LoVo (cell line): ENCODE data around the gene OR51B2.
"Not testable (repeated sequence)": the region's sequence is repeated elsewhere in the genome, so short reads cannot be mapped to it uniquely, and the experiment has no call there.

Experiments used
- DNase-seq: peaks from one replicate; pipeline ENCODE4 v3.0.0-alpha.2; 2016; ENCODE audit warnings: low spot score

OR51B2 gene

DNA sequence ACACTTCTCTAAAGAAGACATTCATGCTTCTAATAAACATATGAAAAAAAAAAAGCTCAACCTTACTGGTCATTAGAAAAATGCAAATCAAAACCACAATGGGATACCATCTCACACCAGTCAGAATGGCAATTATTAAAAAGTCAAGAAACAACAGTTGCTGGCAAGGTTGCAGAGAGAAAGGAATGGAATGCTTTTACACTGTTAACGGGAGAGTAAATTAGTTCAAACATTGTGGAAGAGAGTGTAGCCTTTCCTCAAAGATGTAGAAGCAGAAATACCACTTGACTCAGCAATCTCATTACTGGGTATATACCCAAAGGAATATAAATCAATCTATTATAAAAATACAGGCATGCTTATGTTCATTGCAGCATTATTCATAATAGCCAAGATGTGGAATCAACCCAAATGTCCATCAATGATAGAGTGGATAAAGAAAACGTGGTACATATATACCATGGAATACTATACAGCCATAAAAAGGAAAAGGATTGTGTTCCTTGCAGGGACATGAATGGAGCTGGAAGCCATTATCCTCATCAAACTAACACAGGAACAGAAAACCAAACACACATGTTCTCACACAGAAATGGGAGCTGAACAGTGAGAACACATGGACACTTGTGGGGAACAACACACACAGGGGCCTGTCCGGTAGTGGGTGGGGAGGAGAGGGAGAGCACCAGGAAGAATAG is 10.6 kb downstream of the OR51B2 start:
- not testable (repeated sequence) for DNase-seq

DNA sequence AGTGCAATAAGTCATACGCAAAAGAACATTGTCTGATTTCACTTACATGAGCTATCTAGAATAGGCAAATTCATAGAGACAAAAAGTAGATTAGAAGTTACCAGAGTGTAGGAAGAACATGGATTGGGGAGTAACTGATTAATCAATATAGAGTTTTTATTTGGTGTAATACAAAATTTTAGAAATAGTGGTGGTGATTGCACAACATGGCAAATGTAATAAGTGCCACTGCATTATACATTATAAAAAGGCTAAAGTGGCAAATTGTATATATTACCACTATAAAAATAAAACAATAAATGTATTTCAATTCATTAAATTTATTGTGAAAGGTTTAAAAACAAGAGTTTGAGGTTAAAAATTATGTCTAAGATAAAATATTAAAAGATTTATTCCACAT is 13.7 kb downstream of the OR51B2 start:
- no peak for DNase-seq

DNA sequence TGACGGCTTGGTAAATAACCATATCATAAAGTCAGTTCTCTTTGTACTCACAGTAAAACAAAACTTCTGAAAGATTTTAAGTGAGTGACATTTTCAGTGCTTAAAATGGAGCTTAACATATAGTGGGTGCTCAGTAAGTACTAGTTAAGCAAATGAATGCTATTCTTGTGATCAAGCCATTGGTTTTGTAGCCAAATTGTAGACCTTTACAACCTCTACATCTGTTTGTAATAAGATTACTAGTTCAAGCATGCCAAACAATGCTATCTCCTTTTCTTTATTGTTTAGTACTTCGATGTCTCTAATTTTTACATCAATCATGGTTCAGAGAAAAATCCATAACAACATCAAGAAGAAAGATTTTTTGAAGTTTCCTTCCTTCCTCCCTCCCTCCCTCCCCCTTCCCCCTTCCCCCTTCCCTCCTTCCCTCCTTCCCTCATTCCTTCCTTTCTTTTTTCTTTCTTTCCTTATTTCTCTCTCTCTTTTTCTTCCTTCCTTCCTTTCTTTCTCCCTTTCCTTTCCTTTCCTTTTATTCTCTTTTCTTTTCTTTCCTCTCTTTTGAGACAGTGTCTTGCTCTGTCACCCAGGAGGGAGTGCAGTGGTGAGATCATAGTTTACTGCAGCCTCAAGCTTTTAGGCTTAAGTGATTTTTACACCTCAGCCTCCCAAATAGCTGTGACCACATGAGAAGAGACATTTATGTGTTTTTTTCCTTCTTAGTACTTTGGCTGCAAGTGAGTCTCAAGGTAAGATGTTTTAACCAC is 16.7 kb downstream of the OR51B2 start:
- DNase-seq = no peak

DNA sequence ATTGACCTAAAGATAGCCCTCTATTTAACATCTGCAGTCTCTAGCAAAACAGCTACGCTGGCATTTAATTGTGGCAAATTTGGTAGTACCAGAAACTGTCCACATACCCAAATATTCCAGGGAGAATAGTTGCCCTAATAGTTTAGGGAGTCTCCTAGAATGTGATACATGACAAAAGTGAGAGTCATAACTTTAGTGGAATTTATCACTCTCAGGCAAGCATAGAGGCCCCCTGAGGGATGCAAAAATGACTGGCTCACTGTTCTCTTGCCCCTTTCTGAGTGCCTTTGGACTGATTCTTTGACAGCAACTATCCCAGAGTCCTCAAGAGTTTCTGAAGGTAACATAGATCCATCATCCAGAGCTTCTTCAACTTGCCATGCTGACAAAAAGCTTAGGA is 20.1 kb downstream of the OR51B2 start:
- no peak for DNase-seq

DNA sequence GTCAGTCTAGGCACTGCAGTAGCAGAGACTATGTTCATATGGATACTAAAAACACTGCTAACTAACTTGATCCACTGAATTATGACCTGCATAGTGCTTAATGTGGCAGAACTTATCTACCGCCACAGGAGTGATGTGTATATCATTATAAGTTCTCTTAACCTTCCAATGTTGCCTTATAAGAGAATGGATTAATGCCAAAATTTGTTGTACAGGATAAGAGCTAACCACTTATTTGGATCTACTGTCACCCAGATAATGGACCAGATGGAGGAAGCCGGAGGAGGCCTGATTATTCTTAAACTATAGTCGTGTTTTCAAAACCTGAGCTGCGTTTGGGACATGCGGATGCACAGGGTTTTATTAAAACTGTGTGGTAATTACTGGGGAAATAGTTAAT is 20.5 kb downstream of the OR51B2 start:
- DNase-seq = no peak

DNA sequence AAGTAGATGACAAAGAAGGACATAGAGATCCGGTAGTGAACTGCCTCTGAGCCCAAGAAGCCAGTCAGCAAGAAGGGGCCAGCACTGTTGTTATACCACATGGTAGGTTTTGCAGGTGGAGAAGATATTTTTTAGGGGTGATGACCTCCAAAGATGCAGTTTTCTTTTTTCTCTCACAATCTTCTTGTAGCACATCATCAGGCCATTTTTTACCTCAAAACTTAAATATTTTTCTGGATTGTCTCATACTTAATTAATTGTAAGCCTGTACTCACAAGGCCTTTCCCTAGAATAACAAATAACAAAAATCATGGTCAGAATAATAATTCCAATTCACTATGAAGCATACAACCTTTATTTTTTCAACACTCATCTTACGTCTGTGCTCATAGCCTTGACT is 22.3 kb downstream of the OR51B2 start, which contains the start of gene OR51B4:
Gene OR51B4 (minus strand): TSS at position 101 of the 400 bp plus-strand sequence. CDS start 0 bp downstream, at position 101.
- DNase-seq = no peak

DNA sequence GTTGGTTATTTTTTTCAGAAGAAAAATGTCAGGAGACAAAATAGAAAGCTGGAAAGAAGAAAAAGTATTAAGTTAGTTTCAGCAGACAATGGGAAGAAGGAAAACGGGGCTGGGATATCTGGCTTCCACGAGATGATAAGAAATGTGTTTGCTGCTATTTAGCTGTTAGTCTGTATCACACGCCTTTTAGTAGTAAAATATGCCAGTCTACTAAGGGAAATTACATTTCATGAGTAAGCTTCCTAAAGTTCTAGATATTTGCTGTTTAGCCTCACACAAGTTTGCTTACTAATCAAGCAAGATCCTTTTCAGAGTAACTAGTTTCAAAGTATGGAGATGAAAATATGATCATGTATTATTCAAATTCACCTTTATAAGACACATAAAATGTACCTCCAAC is 23.8 kb downstream of the OR51B2 start:
- DNase-seq = no peak

DNA sequence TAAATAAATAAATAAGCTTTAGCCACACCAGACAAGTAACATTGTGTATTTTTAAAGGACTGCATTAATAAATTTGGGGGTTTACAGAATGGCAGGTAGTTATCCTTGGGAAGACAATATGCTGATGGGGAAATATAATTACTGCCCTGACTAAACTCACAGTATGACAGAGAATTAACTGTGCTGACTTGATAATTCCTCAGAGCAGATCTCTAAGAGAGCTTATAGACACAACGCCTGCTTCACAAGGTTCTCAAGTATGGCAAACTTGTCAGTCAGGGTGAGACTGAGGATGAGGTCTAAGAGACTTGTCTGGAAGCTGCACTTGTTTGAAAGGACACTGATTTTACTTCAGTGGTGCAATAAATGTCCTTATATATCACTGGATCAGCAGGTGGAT is 25.6 kb downstream of the OR51B2 start:
- no peak for DNase-seq

DNA sequence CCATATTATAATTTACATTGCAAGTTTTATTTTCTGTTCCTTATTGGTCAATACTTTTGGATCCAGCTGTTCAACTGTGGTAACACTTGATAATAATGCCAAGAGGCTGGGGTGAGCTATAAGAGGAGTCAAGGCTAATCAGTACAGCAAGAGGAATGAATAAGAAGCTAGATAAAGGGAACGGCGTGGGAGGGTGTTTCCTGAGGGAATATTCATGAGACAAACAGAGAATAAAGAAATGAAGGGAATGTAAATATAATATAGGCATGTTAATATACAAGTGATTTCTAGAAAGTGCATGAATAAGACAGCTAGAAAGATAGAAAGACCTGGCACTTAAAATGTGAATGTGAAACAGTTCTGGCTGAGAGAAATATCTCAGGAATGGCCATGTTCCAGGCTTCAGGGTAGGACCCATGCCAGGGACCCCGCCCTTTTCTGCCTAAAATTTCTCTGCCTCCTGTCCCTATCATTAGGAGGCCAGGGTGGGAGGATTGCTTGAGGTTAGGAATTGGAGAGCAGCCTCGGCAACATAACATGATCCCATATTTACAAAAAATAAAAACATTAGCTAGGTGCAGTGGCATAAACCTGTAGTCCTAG is 26.3 kb downstream of the OR51B2 start:
- no peak for DNase-seq

DNA sequence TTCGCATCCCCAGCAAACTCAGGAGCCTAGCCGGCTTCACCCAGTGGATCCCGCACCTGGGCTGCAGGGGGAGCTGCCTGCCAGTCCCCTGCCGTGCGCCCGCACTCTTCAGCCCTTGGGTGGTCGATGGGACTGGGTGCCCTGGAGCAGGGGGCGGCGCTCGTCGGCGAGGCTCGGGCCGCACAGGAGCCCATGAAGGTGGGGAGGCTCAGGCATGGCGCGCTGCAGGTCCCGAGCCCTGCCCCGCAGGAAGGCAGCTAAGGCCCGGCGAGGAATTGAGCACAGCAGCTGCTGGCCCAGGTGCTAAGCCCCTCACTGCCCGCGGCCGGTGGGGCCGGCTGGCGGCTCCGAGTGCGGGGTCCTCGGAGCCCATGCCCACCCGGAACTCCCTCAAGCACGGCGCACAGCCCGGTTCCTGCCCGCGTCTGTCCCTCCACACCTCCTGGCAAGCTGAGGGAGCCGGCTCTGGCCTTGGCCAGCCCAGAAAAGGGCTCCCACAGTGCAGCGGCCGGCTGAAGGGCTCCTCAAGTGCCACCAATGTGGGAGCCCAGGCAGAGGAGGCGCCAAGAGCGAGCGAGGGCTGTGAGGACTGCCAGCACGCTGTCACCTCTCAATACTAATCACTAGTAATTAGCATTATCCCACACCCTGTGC is 29.6 kb downstream of the OR51B2 start:
- not testable (repeated sequence) for DNase-seq

DNA sequence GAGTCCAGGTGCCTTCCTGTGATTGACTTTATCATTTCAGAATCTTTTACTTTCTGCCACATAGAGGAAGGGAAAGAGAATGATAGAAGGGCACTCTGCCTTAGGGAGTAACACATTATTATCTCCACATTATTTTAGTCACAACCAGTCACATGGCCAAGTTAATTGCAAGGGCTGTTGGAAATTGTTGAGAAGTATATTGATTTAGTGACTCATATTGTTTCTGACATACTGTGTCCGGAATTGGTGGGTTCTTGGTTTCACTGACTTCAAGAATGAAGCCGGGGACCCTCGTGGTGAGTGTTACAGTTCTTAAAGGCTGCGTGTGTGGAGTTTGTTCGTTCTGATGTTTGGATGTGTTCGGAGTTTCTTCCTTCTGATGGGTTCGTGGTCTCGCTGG is 31.1 kb downstream of the OR51B2 start:
- no peak for DNase-seq

DNA sequence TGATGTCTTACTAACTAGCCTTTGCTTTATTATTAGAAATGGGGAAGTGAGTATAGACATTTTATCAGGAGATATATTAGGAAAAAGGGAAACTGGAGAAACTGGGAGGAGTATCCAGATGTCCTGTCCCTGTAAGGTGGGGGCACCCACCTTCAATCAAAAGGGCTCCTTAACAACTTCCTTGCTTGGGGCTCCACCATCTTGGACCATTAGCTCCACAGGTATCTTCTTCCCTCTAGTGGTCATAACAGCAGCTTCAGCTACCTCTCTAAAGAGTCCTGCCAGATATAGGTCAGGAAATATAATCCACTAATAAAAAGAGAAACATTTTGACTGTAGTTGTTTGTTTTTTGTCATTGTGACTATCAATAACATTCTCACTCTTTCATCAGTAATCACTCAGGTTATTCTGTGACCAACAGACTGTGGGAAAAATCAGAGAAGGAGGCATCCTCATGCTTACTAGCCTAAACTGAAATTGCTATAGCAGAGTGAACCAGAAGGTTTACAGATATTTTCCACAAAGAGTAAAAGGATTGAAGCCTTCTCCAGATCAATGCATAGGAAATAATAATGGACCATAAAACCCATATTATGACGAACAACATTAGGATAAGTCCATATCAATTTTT is 32.8 kb downstream of the OR51B2 start:
- peak; percentile 41 for DNase-seq

DNA sequence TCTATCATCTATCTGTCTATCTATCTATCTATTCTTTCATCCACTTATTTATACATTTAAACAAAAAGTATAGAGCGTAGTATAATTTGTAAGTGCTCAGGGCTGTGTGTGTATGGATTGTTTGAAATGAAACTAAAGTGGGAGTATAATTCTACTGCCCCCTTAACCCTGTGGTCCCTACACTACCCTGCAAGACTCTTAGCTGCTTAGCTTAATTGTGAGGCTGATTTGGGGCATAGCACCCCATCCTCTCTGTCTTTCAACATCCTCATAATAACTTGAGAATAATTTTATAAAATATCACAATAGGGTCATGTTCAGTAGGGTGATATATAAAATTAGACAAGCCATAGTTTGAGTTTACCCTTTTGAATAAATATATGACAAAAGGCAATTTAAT is 34.0 kb downstream of the OR51B2 start:
- no peak for DNase-seq

DNA sequence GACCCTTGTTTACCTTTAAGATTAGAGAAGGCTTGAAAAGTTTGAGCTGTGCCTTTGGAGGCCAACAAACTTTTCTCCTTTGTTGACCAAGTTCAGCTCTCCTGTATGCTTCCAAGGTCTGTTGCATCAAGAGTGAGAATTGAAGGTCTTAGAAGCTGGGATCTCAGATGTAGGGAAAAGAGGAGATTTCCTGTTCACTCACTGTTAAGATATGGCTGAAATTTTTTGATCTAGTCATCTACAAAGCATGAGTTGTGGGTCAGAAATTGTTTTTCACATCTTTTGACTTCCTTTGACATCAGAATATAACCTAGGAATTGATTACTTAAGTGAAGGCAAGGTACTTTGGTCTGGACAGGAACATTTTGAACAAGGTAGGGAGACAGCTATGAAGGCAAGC is 34.4 kb downstream of the OR51B2 start:
- no peak for DNase-seq

DNA sequence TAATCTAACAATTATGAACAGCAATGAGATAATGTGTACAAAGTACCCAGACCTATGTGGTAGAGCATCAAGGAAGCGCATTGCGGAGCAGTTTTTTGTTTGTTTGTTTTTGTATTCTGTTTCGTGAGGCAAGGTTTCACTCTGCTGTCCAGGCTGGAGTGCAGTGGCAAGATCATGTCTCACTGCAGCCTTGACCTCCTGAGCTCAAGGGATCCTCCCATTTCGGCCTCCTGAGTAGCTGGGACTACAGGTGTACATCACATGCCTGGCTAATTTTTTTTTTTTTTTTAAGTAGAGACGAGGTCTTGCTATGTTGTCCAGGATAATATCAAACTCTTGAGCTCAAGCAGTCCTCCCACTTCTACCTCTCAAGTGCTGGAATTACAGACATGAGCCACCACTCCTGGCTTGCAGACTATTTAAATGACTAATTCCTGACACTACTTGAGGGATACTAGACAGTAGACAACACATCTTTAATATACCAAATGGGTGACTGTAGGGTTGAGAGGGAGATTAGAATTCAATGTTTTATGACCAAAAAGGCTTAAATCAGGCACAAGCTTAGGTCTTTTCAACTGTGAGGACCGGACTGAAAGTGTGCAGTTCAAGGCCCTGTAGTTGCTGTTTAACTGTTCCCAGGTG is 35.1 kb downstream of the OR51B2 start:
- DNase-seq = no peak

DNA sequence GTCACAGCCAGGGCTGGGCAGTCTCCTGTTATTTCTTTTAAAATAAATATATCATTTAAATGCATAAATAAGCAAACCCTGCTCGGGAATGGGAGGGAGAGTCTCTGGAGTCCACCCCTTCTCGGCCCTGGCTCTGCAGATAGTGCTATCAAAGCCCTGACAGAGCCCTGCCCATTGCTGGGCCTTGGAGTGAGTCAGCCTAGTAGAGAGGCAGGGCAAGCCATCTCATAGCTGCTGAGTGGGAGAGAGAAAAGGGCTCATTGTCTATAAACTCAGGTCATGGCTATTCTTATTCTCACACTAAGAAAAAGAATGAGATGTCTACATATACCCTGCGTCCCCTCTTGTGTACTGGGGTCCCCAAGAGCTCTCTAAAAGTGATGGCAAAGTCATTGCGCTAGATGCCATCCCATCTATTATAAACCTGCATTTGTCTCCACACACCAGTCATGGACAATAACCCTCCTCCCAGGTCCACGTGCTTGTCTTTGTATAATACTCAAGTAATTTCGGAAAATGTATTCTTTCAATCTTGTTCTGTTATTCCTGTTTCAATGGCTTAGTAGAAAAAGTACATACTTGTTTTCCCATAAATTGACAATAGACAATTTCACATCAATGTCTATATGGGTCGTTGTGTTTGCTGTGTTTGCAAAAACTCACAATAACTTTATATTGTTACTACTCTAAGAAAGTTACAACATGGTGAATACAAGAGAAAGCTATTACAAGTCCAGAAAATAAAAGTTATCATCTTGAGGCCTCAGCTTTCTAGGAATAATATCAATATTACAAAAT is 35.8 kb downstream of the OR51B2 start:
- DNase-seq = no peak

DNA sequence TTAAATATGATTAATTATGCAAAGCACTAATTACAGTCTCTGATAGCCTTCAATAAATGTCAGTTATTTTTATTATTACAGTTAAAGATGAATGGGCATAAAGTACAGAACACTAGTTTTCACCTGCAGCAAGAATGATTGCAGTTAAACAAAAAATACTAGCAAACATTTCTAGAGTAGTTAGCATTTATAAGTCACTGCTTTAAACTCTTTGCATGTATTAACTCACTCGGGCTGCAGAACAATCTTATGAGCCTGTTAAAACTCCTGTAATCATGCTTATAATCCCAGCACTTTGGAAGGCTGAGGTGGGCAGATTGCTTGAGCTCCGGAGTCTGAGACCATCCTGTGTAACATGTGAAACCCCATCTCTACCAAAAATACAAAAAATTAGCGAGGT is 37.2 kb downstream of the OR51B2 start:
- DNase-seq = no peak

DNA sequence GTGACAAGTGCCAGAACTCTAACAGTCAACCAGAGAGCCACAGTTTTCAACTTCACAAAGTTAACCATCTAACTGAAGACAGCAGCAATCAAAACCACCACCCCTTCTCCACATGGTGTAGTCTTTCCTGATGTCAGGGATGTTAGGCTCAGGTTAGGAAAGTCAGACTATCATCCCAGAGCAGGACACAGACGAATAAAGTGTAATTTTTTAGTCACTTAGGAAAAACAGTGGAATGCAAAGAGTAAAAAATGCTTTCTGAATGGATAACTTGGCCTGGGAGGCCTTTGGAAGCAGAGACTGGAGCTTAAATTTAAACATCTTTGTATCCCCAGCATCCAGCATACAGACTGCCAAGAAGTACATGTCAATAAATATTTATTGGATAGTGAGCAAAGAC is 37.7 kb downstream of the OR51B2 start:
- DNase-seq = no peak

DNA sequence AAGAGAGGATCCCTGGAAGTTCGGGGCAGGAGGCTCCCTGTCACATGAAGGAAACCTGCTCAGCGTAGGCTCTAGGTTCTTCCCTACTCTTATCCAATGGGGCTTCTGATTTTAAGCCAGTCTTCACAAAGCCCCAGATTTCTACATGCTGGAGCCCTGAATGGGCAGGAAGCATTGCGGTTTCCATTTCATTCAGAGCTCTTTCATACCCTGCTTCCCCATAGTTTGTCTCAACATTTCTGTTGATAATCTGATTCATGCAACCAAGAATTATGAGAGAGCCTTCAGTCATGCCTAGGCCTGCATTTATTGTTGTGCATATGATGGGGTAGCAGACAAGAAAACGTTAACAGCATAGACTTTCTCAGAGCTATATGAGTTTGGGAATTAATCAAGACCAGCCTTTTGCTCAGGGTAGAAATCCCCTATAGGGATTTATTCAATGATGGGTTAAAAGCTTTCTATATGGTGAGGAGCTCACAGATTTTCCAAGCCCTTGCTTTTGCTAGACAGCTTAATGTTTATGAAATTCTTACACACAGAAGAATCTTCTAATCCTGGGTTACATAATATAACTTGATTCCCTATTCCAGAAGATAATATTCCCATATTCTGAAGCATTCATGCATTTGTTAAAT is 38.3 kb downstream of the OR51B2 start:
- no peak for DNase-seq

DNA sequence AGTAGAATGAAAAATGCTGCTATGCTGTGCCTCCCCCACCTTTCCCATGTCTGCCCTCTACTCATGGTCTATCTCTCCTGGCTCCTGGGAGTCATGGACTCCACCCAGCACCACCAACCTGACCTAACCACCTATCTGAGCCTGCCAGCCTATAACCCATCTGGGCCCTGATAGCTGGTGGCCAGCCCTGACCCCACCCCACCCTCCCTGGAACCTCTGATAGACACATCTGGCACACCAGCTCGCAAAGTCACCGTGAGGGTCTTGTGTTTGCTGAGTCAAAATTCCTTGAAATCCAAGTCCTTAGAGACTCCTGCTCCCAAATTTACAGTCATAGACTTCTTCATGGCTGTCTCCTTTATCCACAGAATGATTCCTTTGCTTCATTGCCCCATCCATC is 39.5 kb downstream of the OR51B2 start:
- no peak for DNase-seq
